Chondrocyte (in vitro differentiated cells): ENCODE results near the gene USP24. TPM values are rescaled to one million over a fixed set of nuclear protein-coding genes. Genes with fewer than 3 reads are reported as not detected.

Experiments used
- DNase-seq: peaks from one replicate; pipeline ENCODE4 v3.0.0; 2021; ENCODE audit warnings: mixed read lengths, low spot score
- H3K27ac Mint-ChIP-seq: one replicate; pipeline ENCODE4 v1.8.0; 2021; ENCODE audit warnings: mild to moderate bottlenecking, moderate library complexity, mixed read lengths; ENCODE audit not compliant: unreplicated experiment
- H3K27me3 Mint-ChIP-seq: 2 replicates; pipeline ENCODE4 v1.8.0; 2021; ENCODE audit warnings: low read depth, mixed read lengths
- H3K36me3 Mint-ChIP-seq: 2 replicates; pipeline ENCODE4 v1.8.0; 2021; ENCODE audit warnings: low read depth, mixed read lengths
- H3K4me1 Mint-ChIP-seq: 2 replicates; pipeline ENCODE4 v1.8.0; 2021; ENCODE audit warnings: low read depth, mild to moderate bottlenecking, mixed read lengths
- H3K4me3 Mint-ChIP-seq: one replicate; pipeline ENCODE4 v1.8.0; 2021; ENCODE audit warnings: mild to moderate bottlenecking, moderate library complexity, mixed read lengths; ENCODE audit not compliant: unreplicated experiment
- H3K9me3 Mint-ChIP-seq: 2 replicates; pipeline ENCODE4 v1.8.0; 2021; ENCODE audit warnings: low read depth, mixed read lengths
- total RNA-seq: library from RNA; stranded (reverse); gene quantifications from 3 replicates; pipeline ENCODE4 v1.2.1, GENCODE V29; 2021
- TF ChIP-seq, protein P1 (sequence below): fragments of 200-600 bp; sonication (generic); IDR thresholded peaks from 2 replicates; pipeline ENCODE4 v1.5.0; 2021; ENCODE audit warnings: antibody characterized with exemption, mild to moderate bottlenecking, moderate library complexity

Gene USP24
- total RNA-seq, 1 donor from 2014 or later, result 25.8 TPM

- H3K4me3 Mint-ChIP-seq, result no peak overlapping the region
- no peaks in the 10 kb centered on the region for H3K27me3 Mint-ChIP-seq
- TF ChIP-seq, protein P1, sequence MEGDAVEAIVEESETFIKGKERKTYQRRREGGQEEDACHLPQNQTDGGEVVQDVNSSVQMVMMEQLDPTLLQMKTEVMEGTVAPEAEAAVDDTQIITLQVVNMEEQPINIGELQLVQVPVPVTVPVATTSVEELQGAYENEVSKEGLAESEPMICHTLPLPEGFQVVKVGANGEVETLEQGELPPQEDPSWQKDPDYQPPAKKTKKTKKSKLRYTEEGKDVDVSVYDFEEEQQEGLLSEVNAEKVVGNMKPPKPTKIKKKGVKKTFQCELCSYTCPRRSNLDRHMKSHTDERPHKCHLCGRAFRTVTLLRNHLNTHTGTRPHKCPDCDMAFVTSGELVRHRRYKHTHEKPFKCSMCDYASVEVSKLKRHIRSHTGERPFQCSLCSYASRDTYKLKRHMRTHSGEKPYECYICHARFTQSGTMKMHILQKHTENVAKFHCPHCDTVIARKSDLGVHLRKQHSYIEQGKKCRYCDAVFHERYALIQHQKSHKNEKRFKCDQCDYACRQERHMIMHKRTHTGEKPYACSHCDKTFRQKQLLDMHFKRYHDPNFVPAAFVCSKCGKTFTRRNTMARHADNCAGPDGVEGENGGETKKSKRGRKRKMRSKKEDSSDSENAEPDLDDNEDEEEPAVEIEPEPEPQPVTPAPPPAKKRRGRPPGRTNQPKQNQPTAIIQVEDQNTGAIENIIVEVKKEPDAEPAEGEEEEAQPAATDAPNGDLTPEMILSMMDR, result no peak
- H3K27ac Mint-ChIP-seq, result no peak overlapping the region
- H3K9me3 Mint-ChIP-seq, result no peaks in the 10 kb centered on the region
- peaks cover 14% of the 10 kb centered on the region for H3K36me3 Mint-ChIP-seq
- DNase-seq, result no peak
- H3K4me1 Mint-ChIP-seq, result peaks cover 20% of the 10 kb centered on the region
These were observed 151.6 kb downstream of the USP24 start for GRCh38 chr1:55063577-55063942.

DNA sequence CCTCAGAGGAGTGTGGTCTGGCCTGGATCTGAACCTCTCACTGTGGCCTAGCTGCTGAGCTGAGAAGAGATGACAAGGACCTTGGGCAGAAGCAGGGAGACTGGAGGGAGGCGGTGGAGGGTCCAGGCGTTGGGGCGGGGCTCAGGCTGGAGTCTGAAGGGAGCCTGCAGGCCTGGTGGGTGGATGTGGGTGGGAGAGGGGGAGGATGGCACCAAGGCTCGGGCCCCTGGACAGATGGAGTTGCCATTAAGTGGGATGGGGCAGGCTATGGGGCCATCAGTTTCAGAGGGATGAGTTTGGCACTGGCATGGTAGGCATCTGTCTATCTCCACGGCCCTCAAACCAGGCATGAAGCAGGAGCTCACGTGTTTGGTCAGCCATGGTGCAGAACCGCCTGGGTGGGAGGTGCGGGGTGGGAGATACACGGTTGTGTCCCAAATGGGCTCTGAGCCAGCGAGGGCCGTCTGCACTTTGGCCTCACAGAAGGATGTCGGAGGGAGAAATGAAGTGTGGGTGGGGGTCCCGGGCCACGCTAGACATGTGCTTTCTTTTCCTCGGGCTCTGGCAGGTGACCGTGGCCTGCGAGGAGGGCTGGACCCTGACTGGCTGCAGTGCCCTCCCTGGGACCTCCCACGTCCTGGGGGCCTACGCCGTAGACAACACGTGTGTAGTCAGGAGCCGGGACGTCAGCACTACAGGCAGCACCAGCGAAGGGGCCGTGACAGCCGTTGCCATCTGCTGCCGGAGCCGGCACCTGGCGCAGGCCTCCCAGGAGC is 152.2 kb downstream of the USP24 start:
- no peak overlapping the region for H3K4me3 Mint-ChIP-seq
- no peak overlapping the region for H3K27ac Mint-ChIP-seq
- peak; percentile 90 for DNase-seq

GRCh38 chr1:55061706-55062321 is 153.3 kb downstream of the USP24 start:
- H3K27me3 Mint-ChIP-seq, result no peaks in the 10 kb centered on the region
- no peak overlapping the region for H3K27ac Mint-ChIP-seq
- peak; percentile 51 for DNase-seq
- no peaks in the 10 kb centered on the region for H3K9me3 Mint-ChIP-seq
- H3K4me3 Mint-ChIP-seq, result no peak overlapping the region
- H3K4me1 Mint-ChIP-seq, result peaks cover 20% of the 10 kb centered on the region
- TF ChIP-seq, protein P1, result no peak
- H3K36me3 Mint-ChIP-seq, result peaks cover 5% of the 10 kb centered on the region

More for the DNA sequence above, 152.2 kb downstream of the USP24 start:
- Mint-ChIP-seq H3K36me3 (peaks cover 13% of the 10 kb centered on the region), H3K9me3 (no peaks in the 10 kb centered on the region), H3K27me3 (no peaks in the 10 kb centered on the region), H3K4me1 (peaks cover 20% of the 10 kb centered on the region)
- TF ChIP-seq, protein P1, result no peak

GRCh38 chr1:55061000-55061705 is 154.0 kb downstream of the USP24 start:
- Mint-ChIP-seq H3K36me3 (peaks cover 1% of the 10 kb centered on the region), H3K27me3 (no peaks in the 10 kb centered on the region), H3K27ac (no peak overlapping the region), H3K4me3 (no peak overlapping the region), H3K9me3 (no peaks in the 10 kb centered on the region), H3K4me1 (peaks cover 20% of the 10 kb centered on the region)
- TF ChIP-seq, protein P1, result no peak
- peak; percentile 74 for DNase-seq
